GM21390 (cell line): ENCODE data around the gene EBF3.
"Not testable (repeated sequence)": the region's sequence is repeated elsewhere in the genome, so short reads cannot be mapped to it uniquely, and the experiment has no call there.

Source experiments
- ATAC-seq: cut with Tn5 transposase; IDR thresholded peaks from one replicate; pipeline ENCODE4 v1.9.1; 2021; ENCODE audit not compliant: unreplicated experiment

The EBF3 gene

DNA sequence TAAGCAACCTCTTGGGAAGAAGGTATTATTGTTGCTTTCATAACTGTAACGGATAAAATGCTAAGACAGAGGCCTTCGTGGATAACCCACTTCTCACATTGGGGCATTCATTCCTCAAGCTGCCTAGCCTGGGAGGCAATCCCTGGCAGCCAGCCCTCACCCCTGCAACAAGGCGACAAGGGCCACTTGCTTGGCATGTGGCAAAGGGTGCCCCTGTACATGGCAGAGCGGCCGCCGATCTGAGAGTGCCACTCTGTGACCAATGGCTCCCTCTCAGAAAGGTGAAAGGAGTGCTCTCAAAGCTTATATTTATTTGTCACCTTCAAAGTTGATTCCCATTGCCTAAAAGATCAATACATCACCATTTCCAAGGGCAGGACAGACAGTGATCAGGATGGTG lies 31.9 kb downstream of the EBF3 start:
- ATAC-seq = no peak

- no peak for ATAC-seq
These were observed 34.5 kb downstream of the EBF3 start for GRCh38 chr10:129929343-129930292.

DNA sequence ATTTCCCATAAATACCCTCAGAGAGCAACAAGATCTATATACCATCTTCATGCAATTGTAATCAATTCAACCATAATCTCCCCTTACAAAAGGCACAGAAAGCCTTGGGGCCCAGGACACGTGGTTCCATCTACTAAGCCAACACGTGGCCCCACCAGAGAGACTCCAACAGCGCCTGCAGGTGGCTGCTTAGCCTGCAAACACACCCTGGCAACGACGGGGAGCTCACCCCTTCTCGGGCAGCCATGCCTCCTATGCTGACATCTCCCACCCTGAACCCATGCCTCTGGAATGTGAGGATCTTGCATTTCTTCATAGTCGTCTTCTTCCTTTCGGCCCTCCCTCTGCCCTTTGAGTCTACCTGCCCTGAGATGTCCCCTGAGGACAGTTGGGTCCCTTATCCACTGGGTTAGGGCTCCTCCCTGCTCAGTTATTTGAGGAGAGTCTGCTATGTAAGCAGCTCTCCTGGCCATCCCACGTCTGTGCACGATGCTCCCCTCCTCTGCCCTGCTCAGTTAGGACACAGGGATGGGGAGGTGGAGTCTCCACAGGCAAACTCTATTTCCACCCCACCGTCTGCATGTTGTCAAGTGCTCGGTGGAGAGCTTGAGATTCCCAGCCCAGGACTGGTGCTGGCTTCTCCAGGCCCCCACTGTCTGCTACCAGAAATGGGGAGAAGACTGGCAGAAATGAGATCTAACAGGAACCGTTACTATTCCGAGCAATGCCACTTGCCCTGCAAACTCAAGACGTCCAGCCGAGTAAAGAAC lies 36.5 kb downstream of the EBF3 start:
- no peak for ATAC-seq

- ATAC-seq = no peak
These were observed 37.7 kb downstream of the EBF3 start for GRCh38 chr10:129926066-129927055.

DNA sequence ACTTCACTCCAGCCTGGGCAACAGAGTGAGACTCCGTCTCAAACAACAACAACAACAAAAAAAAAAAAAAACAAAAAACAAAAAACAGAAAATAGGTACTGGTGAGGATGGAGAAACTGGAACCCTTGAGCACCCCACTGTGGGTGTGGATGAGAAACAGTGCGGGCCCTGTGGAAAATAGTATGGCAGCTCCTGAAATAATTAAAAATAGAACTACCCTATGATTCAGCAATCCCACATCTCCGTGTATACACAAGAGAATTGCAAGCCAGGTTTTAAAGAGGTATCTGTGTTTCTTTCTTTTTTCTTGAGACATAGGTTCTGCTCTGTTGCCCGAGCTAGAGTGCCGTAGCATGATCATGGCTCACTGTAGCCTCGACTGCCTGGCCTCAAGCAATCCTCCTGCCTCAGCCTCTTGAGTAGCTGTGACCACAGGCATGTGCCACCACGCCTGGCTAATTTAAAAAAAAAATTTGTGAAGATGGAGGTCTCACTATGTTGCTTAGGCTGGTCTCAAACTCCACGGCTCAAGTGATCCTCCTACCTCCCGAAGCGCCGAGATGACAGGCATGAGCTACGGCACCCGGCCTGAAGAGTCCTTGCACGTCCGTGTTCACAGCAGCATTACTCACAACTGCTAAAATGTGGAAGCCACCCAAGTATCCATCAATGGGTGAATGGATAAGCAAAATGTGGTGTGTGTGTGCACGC lies 39.5 kb downstream of the EBF3 start:
- no peak for ATAC-seq

GRCh38 chr10:129922598-129923123 lies 41.4 kb downstream of the EBF3 start:
- no peak for ATAC-seq

DNA sequence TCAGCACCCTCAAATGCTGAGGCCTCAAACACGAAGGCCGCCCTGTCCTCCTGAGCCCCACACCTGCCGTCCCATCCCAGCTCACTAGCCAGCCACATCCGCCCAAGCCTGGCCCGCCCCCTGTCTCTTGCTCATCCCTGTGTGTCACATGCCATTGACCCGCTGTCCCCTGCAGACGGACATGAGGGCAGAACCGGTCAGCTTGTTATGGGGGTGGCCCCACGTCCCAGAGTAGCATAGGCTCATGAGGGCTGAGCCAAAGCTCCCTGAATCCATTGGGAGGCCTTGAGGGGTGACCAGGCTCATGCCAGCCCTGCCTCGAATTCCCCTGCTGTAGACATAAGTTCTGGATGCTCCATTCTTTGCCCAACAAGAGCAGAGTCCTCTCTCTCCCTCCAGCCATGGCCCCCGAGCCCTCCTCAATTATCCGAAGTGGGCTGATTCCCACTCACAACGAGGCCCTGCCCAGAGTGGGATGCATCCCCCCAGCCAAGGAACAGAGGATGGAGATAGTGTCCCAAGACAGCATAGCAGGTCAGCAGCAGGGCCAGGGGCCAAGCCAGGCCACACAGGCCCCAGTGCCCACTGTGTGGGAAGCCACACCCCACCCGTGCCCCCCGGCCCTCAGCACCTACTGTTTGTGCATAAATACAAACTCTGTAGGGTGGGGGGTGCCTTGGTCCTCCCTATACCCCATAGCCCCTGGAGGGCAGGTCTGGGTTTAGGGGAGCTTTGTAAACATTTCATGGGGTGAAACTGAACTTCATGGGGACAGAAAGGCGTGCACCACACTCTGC lies 42.1 kb downstream of the EBF3 start:
- ATAC-seq = no peak

DNA sequence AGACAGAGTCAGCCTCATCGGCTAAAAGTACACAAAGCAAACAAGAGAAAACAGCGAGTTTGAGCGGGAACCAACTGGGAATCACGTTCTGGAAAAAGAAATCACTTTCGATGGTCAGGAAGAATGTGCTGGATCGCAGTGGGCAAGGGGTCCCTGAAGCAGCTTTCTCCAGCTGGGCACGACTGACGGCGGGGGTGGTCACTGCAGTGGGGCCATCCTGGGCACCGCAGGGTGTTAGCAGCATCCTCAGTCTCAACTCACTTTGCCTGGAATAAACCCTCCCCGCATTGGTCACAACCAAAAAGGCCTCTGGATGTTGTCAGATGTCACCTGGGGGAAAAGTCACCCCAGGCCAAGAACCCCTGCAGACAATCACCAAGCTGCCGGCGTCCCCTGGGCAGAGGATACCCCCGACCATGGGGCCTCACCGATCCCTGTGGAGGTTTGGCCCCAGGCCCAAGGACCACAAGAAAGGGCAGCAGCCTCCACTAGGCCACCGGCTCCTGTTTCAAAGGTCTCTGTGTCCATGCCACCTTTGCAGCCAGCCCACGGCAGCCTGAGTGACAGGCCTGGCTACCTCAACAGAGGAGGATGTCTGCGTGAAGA lies 42.9 kb downstream of the EBF3 start:
- no peak for ATAC-seq

GRCh38 chr10:129920187-129920586 lies 43.9 kb downstream of the EBF3 start:
- not testable (repeated sequence) for ATAC-seq

- no peak for ATAC-seq
These were observed 44.7 kb downstream of the EBF3 start for GRCh38 chr10:129919358-129919757.

DNA sequence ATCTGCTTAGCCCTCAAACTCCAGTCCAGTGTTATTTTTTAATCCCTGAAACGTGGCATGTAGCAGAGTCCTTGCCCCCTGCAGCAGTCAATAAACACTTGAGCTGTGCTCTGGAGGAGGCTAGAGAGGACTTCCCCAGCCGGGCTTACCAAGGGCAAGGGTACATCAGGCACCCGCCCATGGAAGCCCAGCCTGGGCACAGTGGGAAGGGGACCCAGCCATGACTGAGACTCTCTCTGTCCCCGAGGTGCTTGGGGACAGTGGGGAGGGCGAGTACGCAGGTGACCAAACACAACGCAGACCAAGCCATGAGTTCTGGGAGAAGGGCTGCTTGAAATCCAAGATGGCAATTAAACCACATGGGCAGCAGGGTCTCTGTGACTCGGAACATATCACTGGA lies 45.2 kb downstream of the EBF3 start:
- ATAC-seq = no peak

DNA sequence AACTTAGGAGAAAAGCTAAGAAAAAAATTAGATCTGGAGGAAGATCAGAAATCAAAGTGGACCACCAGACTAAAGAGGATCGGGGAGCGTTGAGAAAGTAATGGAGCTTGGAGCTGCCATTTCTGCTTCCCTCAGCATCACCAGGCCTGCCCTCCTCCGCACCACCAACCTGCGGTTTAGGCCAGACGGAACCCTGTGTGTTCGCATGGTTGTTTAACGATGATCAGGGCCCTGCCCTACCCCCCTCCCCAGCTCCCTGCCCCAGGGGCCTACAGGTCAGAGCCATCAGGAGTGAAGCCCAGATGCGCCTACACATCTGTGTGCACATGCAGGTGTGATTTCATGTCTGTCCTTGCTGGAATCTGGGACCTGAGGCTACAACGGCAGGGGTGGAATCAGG lies 45.7 kb downstream of the EBF3 start:
- ATAC-seq = no peak

DNA sequence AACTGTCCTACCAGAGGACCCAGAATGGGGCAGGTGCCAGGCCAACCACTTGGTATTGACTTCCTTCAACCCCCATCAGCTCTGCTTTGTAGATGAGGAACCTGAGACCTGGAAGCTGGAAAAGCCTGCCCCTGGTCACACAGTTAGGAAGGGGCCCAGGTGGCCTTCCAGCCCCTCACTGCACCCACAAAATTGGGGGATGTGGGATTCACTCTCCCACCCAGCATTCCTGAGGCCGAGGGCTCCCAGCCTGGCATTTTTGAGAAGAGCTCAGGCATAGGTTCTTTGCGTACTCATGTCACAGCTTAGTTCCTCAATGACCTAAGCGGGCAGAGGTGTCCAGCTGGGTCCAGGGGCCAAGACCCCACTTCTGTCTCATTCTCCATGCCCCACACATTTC lies 46.1 kb downstream of the EBF3 start:
- no peak for ATAC-seq

DNA sequence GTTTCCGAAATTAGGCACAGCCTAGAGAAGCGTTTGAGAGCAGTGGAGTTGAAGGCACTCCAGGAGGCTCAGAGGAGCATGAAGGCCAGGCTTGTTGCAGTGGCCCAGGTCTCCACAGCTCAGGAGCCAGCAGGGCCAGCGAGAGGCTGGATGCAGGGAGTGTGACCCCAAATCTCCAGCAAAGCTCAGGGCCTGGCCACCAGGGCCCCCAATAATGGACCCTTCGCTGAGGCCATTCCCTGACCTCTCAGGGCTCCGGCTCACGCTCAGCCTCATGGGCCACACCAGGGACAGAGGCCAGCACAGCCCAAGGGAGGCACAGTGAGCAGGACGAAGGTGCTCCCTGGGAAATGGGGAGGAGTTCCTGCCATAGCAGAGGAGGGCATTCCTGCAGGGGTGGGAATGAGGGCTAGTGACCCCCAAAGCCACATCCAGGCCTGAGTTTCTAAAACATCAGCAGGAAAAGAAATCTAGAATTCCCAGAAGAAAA lies 47.5 kb downstream of the EBF3 start:
- ATAC-seq = no peak

- no peak for ATAC-seq
These were observed 48.3 kb downstream of the EBF3 start for GRCh38 chr10:129915526-129916378.

- ATAC-seq = no peak
These were observed 49.1 kb downstream of the EBF3 start for GRCh38 chr10:129914960-129915359.

DNA sequence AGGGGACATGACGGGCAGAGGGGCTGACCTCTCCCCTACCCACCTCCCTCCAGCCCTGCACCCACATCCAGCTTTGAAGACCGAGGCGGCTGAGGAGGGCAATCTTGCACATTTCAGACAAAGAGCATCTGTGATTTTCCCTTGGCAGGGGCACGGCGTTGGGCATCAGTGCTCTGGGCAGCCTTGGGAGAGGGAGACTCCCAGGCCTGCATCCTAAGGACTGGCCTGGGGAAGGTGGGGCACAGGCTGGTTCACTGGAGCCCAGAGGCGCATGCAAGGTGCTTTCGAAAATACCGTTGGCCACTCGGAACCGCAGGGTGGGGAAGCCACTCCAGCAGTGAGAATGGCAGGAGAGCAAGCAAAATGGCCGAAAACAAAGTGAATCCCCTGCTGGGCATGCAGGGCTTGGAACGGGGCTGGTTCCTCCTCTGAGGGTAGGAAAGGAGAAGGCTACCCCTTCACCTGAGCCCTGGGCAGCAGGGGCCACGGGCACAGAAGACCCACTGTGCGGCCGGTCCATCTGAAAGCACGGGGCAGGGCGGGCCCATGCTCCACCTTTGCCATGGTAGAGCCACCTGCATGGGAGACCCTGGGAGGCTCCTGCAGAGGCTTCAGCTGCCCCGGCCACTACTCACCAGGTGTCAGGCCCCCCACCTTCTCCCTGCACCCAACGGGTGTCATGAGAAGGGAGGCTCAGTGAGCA lies 49.8 kb downstream of the EBF3 start:
- ATAC-seq = no peak
